ENCODE measurements around the gene RCOR1. TPM values are rescaled to one million over a fixed set of nuclear protein-coding genes. Genes with fewer than 3 reads are reported as not detected.

RCOR1 gene
- total RNA-seq, 1 experiment from 2014 or later = 34.1 TPM

DNA sequence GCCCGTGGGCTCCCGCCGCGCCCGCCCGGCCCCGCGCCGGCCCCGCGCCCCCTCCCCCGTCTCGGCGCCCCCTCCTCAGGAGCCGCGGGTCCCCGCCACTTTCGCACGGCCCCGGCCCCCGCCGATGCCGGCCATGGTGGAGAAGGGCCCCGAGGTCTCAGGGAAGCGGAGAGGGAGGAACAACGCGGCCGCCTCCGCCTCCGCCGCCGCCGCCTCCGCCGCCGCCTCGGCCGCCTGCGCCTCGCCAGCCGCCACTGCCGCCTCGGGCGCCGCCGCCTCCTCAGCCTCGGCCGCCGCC is 263 bp downstream of the RCOR1 start:
- H2AFZ ChIP-seq (ENCODE audit: low read length) = no peak overlapping the region
- no peak overlapping the region for H3K27ac ChIP-seq (ENCODE audit: insufficient read length, low read depth, low read length)
- Mint-ChIP-seq H3K36me3 (ENCODE audit: insufficient read depth in 1 of 3, low read depth in 3 of 3) (peaks cover 12 to 18% (median 15%) of the 10 kb centered on the region in 3 experiments; a peak in 6 of 7 replicates), H3K4me1 (peaks cover 37 to 42% of the 10 kb centered on the region in 2 experiments), H3K9me3 (no peaks in the 10 kb centered on the region), H3K4me3 (peak overlapping the region; percentile 81 to 89; a peak in 3 of 5 replicates), H3K27ac (no peak overlapping the region), H3K27me3 (ENCODE audit: low read depth) (no peaks in the 10 kb centered on the region)
- H3K9me3 ChIP-seq (ENCODE audit: control insufficient read depth, low read depth, low read length) = no peaks in the 10 kb centered on the region
- no peak overlapping the region for H2BK120ac ChIP-seq (ENCODE audit: low read depth, low read length, poor library complexity, severe bottlenecking)
- H3K9ac ChIP-seq (ENCODE audit: extremely low read depth, insufficient read length, low read length) = no peak overlapping the region
- no peak overlapping the region for H2BK5ac ChIP-seq (ENCODE audit: insufficient read length, low read length)
- H2BK15ac ChIP-seq (ENCODE audit: low read depth, low read length) = no peak overlapping the region
- H3K14ac ChIP-seq (ENCODE audit: insufficient read depth, low read length) = no peak overlapping the region; the same call in 1 of the 2 replicates
- H2BK20ac ChIP-seq (ENCODE audit: low read depth, low read length, poor library complexity, severe bottlenecking) = no peak overlapping the region
- peak overlapping the region; percentile 61 for H3K4me2 ChIP-seq (ENCODE audit: insufficient read depth, insufficient read length, low read length)
- H3K56ac ChIP-seq (ENCODE audit: insufficient read length, low read depth, low read length) = no peak overlapping the region
- H4K5ac ChIP-seq (ENCODE audit: insufficient read length, low read depth, low read length) = no peak overlapping the region
- no peaks in the 10 kb centered on the region for H3K23me2 ChIP-seq (ENCODE audit: insufficient read length, low read depth, low read length, poor library complexity, severe bottlenecking)
- H3K27me3 ChIP-seq (ENCODE audit: insufficient read depth, low read length) = no peaks in the 10 kb centered on the region
- no peak overlapping the region for H2AK5ac ChIP-seq (ENCODE audit: insufficient read length, low read length)
- H4K20me1 ChIP-seq (ENCODE audit: control insufficient read depth, insufficient read depth, insufficient read length) = no peaks in the 10 kb centered on the region
- peaks cover 5% of the 10 kb centered on the region for H3K4me1 ChIP-seq (ENCODE audit: insufficient read depth, low read length)
- no peak overlapping the region for H4K8ac ChIP-seq (replicated peaks; ENCODE audit: insufficient read length, low read depth, low read length)
- no peak overlapping the region for H3T11ph ChIP-seq (ENCODE audit: low read length)
- no CpG with 5 or more reads among the region's 49 CpGs for WGBS (ENCODE audit: extremely low coverage, insufficient read length, low lambda C conversion rate)
- H2BK12ac ChIP-seq (ENCODE audit: insufficient read length, low read depth, low read length) = no peak overlapping the region
- H4K91ac ChIP-seq (ENCODE audit: insufficient read length, low read depth, low read length) = no peak overlapping the region
- TF ChIP-seq, protein P1, sequence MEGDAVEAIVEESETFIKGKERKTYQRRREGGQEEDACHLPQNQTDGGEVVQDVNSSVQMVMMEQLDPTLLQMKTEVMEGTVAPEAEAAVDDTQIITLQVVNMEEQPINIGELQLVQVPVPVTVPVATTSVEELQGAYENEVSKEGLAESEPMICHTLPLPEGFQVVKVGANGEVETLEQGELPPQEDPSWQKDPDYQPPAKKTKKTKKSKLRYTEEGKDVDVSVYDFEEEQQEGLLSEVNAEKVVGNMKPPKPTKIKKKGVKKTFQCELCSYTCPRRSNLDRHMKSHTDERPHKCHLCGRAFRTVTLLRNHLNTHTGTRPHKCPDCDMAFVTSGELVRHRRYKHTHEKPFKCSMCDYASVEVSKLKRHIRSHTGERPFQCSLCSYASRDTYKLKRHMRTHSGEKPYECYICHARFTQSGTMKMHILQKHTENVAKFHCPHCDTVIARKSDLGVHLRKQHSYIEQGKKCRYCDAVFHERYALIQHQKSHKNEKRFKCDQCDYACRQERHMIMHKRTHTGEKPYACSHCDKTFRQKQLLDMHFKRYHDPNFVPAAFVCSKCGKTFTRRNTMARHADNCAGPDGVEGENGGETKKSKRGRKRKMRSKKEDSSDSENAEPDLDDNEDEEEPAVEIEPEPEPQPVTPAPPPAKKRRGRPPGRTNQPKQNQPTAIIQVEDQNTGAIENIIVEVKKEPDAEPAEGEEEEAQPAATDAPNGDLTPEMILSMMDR (conservative IDR thresholded peaks at IDR 0.05) = no peak
- H3K23ac ChIP-seq (ENCODE audit: insufficient read length, low read depth, low read length) = no peak overlapping the region
- peaks cover 2% of the 10 kb centered on the region for H3K79me1 ChIP-seq (ENCODE audit: insufficient read depth, low read depth, low read length, poor library complexity, severe bottlenecking)
- H3K79me2 ChIP-seq (ENCODE audit: insufficient read depth, low read length) = peaks cover 5% of the 10 kb centered on the region; the same call in 1 of the 2 replicates
- no peak for DNase-seq
- H3K18ac ChIP-seq (ENCODE audit: insufficient read length, low read depth, low read length) = no peak overlapping the region
- no peak overlapping the region for H3K4ac ChIP-seq (ENCODE audit: low read depth, low read length)
